ENCODE data around the gene COL4A2.

GRCh38 chr13:110273254-110273653, 33.8 kb upstream of the COL4A2 start:
- no peak for TF ChIP-seq CTCF (IDR thresholded peaks at IDR 0.05)
- no peak for TF ChIP-seq POLR2A (IDR thresholded peaks at IDR 0.05)

Data from right lobe of liver (tissue), 4 donors.